Activated CD4-positive, alpha-beta T cell treated with anti-CD3 and anti-CD28 coated beads for 4 hours (primary cell): ENCODE results near the gene FDPS.

ENCODE experiments used
- DNase-seq, 2 donors: peaks; one replicate each; pipeline ENCODE4 v3.0.0-alpha.2; 2020

FDPS gene

DNA sequence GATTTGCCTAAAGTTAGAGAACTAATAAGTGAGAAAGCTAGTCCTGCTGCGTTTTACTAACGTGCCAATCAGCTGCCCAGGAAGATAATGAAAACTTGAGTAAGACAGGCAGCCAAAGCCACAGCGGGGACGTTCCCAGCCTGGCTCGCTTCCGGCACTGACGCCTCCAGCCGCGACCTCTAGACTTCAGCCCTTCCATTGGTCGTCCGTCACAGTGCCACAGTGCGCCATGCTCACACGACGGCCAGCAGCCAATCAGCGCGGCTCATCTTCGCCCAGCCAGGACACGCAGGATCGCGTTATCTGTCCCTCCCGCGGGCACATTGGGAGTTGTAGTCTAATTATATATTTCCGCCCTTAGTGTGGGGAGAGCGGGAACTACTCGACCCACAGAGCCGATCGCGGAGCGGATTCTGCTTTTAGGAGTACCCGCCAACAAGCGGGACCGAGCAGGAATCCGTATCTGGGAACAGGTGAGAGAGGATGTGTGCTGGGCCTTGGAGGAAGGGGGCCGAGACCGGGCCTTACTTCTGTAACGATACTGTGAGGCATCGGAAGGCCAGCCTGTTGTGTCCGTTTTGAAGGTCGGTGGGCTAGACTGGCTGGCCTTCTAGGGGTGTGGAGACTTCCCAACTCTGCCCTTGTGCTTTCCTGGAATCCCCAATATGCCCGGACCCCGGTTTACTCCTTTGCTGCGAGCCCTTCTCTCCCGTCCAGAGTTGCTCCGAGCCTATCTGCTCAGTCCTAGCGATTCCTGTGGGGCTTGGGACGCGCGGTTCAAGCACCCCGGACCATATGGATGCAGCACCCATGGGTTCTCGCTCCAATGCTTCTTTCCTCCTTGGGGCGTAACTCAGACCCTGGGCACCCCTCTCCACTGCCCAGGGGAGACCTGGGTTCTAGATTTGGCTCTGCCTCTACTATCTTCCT, at the start of gene FDPS:
Gene FDPS, plus strand, starts transcription at position 374 of the 930 bp plus-strand sequence. CDS start 924 bp downstream, outside the sequence.
- DNase-seq = peak; percentile 95 to 97

DNA sequence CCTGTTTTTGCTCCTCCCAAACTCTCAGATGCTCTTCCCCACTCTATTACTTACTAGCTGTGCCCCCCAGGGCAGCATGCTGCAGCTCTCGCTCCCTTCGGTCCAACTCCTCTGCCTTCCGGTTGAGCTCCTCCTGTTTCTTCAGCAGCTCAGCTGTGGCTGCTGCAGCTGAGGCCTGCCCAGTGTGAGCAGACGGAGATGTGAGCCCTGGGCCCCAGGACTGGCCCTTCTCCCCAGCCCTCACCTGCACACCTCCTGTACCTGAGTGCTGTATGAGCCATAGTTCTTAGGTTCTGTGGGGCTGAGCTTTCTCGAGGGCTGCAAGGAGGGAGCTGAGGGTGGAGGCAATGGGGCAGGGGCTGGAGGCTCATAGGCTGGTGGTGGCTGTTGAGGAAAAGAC, 48.4 kb upstream of the FDPS start:
- no peak for DNase-seq

DNA sequence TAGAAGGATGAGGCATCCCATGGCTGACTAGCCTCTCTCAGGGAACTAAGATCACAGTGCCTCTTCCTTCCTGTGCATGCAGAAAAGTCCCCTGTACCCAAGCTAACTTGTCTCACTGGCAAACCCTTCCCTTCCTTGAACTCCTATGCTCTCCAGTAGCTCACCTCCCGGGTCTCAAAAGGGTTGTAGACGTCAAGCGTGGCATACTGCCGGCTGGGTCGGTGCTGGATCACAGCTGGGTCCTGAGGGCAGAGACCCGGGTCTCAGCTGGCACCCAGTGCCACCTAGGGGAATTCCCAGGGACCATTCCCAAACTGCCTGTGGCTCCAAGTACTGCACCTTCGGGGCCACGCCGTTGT, 47.2 kb upstream of the FDPS start:
- DNase-seq = no peak

DNA sequence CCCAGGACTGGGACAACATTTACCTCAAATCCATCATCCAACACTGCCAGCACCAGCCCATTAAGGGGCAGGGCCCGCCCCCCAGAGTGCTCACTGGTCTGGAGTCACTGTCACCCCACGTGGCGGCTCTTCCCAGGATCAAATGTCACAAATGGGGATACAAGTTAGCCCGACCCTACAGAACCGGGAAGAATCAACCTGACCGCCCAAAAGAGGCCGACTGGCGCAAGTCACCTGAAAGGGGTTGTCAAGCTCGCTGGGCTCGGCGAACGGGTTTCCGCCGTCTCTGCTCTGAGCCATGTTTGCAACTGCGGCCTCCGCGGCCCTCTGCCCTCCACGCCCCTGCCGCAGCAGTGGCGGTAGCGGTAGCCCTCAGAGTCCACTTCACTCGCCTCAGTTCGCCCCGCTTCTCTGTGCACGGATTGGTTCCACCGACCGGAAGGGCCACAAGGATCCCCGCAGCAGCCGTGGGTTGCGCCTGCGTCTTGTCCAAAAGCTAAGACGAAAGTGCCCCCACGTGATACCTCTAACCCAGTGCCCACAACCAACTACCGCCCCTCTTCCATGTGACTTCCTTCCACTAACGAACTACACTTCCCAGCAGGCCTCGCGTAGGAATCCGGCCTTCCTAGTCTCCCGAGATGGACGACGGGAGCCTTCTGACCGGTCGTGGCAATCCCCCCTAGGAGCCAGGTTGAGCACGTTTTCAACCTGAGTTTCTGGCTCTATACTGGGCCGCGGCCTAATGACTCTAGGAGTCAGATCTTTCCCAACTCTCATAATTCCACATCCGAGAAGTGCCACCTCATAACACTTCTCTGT, 46.6 kb upstream of the FDPS start, which contains the start of gene SCAMP3:
Gene SCAMP3, minus strand, starts transcription at position 509 of the 822 bp plus-strand sequence. Its CDS starts 209 bp downstream, at position 300.
- DNase-seq = peak; percentile 83 to 85

DNA sequence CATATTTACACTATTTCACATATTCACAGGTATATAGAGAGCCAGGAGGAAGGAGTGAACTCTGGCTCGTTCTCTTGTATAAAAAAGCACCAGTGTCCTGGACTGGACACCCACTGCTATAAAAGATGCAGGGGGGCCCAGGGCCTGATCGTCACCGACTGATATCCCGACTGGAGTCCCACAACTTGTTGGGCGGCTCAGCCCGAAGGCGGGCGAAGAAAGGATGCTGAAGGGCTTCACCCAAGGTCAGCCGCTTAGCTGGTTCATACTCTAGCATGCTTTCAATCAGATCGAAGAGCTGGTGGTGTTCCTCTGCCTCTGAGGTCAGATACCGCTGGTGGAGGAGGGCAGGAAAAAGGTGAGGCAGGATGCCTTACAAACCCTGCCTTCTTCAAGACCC, 45.6 kb upstream of the FDPS start:
- DNase-seq = no peak

DNA sequence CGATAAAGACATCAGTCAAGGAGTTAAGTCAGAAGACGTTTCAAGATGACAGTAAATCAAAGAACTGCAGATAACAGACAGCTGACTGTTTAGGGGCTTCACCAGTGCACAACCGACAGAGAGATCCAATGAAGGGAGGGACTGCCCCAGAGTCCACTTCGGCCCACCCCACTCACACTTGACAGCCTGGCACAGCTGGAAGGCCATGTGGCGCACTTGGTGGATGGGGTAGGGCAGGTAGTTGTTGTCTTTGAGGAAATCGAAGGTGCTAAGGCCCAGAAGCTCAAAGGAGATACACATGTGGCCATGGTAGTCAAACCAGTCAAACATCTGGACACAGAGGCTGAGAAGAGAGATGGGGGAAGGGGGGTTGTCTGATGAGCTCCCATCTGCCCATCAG, 42.1 kb upstream of the FDPS start:
- no peak for DNase-seq

DNA sequence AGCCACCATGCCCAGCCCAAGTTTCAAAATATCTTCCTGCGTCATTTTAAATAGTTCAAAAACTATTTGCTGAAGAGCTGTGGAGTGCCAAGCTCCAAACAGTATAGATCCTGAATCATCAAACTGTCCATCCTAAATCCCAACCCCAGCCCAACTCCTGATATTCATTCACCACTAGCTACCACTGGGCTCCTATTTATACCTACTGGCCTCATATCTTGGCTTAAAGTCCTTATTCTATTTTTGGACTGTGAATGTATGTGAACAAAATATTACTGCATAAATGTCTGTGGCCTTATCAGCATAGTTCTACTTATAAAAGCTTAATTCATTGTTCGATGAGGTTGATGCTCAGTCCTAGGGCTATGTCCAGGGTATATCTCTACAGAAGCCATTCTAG, 41.3 kb upstream of the FDPS start:
- DNase-seq = no peak

DNA sequence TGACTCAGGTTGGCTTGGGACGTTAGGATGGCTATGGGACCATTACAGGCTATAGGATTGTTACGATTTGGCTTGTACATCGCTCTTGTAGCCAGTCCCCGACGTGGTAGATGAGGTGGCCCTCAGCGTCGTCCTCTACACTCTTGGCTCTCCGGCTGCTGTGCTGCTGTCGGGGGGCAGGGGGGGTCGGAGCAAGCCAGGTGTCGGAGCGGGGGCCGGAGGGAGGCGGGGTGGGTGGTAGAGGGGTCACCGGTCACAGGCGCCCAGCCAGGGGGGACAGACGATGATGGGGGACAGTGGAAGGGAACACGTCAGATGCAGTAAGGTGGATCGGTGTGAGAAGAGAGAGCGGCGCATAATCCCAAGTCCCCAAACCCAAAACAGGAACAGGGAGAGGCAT, 40.0 kb upstream of the FDPS start:
- DNase-seq = no peak

DNA sequence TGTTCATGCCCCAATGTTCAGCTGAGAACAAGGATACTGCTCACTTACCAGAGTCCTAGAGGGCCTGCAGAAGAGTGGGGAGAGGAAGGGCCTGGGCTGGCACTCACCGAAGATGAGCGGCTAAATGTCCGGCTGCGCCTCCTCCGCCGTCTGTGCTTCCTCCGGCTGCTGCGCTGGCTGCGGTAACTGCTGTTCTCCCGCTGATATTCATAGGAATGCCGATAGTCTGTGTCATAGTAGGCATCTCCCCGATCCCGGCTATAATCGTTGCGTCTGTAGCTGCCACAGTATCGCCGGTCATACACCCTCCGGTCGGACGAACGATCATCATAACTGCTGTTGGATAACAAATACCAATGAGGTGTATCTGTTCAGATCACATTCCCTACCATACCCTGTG, 39.3 kb upstream of the FDPS start:
- no peak for DNase-seq

DNA sequence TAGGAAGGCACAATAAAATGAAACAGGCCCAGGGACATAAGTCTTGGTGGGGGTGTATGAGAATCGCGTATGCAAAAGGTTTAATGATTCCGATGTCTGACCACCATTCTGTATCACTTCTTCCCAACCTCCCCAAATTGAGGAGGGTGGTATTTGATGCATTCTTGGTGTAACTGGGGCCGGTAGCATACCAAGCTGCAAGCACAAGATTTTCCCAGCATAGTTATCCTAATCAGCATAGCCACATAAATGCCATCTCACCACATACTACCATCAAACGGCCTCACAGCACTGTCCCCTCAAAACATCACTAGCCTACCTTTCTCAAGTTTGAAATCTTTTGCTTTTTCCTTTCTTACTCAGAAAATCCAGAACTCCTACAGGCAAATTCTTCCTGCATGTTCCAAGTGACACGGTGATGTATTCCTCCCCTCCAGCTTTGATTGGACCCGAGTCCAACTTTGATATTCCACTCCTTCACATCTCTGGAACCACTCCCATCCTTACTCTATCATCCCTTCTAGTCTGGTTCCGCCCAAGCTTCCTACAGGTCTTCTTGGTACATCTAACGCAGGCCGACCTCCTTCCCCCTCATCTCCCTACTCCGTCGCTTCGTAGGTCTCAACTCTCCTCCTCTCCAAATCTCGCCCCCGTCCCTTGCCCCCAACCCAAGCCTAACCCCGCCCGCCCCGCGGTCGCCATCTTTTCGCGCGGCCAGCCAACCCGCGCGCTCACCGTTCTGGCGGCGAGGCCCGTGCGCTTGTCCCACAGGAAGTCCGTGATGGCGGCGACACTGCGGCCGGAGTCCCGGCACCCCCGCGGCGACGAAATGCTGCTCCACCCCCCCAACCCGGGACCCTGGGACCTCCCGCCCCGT, 36.0 kb upstream of the FDPS start:
- no peak for DNase-seq

DNA sequence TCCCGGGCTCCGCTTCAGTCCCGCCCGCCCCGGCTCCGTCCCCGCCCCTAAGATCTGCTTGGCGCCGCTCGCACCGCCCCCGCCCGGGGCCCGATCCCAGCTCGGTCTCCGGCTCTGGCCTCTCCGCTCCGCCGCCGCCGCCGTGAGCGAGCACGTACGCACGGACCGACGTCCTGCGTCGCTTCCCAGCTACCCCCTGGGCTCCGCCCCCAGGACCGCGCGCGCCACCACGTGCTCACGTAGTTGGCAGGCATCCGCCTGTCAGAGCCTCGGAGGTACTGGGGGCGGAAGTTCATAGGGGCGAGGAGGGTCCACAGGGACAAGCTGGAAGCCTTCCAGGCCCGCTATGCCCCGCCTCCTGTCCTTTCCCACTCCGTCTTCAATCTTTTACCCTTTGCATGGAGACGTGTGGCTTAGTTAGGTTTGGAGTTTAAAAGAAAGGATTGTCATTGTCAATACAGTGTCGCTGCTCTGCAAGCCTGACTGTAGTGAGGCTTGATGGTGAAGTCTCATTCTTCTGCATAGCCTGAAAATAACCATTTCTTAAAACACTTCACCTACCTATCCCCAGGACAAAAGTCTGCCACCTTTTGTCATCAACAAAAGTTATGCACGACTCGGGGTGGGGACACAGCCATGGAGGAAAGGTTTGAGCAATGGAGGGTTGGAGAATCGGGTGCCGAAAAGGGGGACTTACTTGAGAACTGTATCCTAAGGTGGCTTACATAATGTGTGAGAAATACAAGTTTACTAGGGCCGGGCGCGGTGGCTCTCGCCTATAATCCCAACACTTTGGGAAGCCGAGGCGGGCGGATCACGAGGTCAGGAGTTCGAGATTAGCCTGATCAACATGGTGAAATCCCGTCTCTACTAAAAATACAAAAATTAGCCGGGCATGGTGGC, 35.1 kb upstream of the FDPS start, which contains the start of gene CLK2:
Gene CLK2, minus strand, starts transcription at position 162 of the 903 bp plus-strand sequence. CDS start 2,527 bp downstream, outside the sequence.
- DNase-seq = peak; percentile 95

DNA sequence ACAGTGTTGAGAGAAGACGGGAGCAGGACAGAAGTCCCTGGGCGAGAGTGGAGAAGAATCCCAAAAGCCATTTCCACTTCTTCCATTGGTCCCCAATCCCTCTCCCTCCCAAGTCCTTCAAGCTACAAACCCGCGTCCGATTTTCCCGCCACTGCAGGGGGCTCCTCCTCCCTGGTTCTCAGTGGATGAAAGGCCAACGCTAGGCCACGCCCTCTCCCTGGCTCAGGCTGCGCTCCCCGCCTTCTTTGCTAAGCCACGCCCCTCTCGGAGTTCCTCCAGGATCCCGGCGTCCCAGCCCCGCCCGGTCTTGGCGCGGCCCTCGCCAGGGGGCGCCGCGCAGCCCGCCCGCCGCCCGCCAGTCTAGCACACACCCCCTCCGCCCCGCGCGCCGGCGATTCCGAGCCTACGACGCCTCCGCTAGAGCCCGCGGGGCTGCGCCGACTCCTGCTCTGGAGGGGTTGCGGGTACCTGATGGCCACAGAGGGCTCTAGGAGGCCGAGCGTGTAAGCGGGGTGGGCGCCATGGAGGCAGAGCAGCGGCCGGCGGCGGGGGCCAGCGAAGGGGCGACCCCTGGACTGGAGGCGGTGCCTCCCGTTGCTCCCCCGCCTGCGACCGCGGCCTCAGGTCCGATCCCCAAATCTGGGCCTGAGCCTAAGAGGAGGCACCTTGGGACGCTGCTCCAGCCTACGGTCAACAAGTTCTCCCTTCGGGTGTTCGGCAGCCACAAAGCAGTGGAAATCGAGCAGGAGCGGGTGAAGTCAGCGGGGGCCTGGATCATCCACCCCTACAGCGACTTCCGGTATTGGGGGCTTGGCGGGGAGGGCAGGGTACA, 31.4 kb upstream of the FDPS start, which contains the start of gene HCN3:
Gene HCN3, plus strand, starts transcription at position 394 of the 832 bp plus-strand sequence. Its CDS starts 128 bp downstream, at position 522.
- peak; percentile 95 to 96 for DNase-seq

DNA sequence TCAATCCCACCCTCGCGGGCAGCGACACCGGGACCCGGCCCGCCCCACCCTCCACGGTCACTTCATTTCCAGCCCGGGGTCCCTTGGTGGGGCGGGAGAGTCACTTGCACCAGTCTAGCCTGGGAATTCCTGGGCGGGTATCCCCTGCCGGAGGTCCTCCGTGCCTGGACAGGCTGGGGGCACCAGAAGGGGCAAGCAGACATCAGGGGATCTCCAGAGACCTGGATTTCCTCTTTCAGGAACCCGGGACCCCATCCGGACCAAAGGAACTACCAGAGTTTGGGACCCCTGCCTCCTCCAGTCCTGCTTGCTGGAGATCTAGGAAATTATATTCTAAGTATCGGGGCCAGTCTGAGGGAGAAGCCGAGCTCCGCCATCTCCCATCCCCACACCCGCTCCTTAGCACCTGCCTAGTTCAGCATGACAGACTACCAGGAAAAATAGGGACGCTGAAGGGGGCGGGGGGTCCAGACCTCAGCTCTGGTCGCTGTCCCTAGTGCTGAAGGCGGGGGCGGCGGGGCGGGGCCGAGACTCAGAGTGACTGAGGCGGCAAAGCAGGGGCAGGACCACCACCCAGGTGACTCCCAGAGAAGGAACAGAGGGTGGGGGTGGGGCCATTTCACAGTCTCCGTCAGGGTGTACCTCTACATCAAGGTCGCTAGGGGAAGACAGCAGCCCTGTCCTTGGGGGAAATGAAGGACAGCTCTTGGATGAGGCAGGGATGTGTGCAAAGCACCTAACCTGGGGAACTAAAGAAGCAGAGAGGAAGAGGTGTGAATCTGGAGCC, 30.6 kb upstream of the FDPS start:
- peak; percentile 70 to 76 for DNase-seq

DNA sequence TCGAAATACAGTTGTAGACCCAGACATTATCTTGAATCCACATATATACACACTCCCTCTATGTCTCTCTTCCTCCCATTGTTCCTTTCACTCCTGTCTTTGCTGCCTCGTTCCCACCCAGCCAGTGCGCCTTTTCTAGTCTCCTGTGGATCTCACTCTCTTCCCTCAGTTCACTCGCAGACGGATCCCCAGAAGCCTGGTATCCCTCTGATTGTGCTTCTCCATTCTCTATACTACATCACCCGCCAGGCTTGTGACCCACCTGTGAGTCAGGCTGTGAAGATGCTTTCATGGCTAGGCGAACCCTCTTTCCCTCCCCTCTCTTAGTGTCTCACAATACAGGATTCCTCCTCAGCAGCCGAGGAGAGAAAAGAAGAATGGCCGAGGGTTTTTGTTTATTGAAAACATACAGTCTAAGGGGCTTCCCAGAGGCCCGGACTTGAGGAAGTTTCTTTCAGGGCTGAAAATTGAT, 29.9 kb upstream of the FDPS start:
- DNase-seq = no peak

DNA sequence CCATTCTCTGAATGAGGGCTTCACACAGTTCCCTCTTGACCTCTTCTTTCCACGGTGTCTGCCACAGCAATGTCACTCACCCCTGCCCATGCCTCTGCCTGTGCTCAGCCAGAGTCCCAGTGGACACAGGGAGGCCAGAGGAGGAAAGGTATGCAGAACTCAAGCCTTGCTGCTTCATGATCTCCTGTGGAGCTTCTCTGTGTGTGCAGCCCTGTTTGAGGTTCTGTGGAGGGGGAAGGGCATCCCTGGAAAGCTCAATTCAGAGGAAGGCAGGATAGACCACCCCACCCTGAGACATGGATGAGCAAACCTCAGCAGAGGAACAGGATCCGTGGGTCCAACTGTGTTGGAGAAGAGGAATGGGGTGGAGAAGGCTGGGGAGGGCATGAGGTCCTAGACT, 29.4 kb upstream of the FDPS start:
- DNase-seq = no peak

DNA sequence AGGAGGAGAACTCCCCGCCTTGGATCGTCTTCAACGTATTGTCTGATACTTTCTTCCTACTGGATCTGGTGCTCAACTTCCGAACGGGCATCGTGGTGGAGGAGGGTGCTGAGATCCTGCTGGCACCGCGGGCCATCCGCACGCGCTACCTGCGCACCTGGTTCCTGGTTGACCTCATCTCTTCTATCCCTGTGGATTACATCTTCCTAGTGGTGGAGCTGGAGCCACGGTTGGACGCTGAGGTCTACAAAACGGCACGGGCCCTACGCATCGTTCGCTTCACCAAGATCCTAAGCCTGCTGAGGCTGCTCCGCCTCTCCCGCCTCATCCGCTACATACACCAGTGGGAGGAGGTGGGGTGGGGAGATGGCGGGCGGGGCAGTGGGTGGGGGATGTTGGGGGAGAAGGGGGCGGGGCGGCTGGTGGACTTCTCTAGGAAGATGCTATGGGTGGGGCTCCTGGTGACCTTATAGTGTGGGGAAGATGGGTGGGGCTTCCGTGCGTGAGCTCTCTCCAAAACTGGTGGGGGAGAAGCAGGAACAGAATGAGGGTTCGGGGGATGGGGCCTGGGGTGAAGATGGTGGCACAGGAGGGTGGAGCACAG, 26.1 kb upstream of the FDPS start:
- no peak for DNase-seq

DNA sequence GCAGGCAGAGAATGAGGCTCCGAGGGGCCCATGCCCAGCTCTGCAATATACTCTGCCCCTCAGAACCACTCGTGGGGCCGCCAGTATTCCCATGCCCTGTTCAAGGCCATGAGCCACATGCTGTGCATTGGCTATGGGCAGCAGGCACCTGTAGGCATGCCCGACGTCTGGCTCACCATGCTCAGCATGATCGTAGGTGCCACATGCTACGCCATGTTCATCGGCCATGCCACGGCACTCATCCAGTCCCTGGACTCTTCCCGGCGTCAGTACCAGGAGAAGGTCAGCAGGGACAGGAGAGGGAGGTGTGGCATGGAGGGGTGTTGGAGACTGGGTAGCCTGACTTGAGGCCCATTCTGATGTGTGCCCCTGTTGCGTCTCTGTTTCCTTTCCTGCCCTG, 24.2 kb upstream of the FDPS start:
- no peak for DNase-seq

DNA sequence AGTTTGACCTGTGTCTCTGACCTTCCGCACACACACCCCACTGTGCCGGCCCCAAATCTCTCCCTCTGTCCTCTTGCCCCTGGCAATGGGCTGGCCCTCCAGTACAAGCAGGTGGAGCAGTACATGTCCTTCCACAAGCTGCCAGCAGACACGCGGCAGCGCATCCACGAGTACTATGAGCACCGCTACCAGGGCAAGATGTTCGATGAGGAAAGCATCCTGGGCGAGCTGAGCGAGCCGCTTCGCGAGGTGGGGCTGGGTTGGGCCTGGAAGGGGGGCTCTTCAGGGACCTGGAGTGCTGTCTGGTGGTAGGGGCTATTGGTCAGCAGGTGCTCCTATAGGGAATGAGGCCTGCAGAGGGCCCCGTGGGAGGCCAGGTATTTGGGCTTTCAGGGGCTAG, 23.6 kb upstream of the FDPS start:
- no peak for DNase-seq

DNA sequence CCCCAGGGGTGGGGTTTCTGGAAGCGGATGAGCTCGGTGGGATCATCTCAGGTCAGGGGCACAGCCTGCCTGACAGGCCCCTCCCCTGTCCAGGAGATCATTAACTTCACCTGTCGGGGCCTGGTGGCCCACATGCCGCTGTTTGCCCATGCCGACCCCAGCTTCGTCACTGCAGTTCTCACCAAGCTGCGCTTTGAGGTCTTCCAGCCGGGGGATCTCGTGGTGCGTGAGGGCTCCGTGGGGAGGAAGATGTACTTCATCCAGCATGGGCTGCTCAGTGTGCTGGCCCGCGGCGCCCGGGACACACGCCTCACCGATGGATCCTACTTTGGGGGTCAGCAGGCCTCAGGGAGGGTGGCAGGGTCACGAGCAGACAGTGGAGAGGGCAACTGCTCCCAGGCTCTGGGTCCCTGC, 23.0 kb upstream of the FDPS start:
- DNase-seq = no peak
